Loucy (cell line): ENCODE measurements around the gene ZNF469.

Experiments
- EZH2phosphoT487 ChIP-seq: fragments of 200-600 bp; IDR thresholded peaks from 2 replicates; pipeline ENCODE4 v1.6.1; 2018; ENCODE audit warnings: antibody characterized with exemption, mild to moderate bottlenecking, moderate library complexity, borderline replicate concordance
- TF ChIP-seq, protein P1 (sequence below): fragments of 200-600 bp; sonication (generic); conservative IDR thresholded peaks from 2 replicates; pipeline ENCODE4 v1.5.1; 2014; ENCODE audit warnings: mild to moderate bottlenecking, antibody characterized with exemption, low read length

DNA sequence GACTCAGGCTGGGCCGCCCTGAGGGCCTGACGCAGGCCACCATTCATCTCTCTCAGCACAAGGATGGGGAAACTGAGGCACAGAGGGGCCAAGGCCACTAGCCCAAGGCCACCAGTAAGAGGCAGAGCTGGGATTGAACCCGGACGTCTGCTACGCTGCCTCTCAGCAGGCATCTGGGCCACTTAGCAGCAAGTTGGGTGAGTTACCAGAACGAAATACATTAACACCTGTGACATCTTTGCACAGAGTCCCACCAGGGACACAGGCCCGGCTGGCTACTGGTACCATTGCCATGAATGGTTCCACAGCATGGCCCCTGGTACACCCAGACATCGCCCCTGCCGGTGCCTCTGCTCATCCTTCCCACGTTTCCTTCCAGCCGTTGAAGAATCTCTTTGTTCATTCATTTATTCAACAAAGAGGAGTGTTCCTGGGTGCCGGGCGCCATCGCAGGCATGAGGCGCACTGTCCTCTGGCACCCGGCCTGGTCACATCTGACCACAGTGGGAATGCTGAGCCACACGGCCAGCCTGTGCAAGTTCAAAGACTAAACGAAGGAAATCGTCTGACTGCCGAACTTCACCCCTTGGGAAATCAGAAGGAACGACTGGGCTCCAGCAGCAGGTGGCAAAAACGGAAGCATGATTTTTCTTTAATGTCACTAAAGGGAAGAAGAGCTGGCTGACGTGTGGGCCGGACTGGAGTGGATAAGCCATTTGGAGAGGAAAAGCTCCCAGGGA, 7.4 kb upstream of the ZNF469 start:
- TF ChIP-seq EZH2phosphoT487, result no peak
- TF ChIP-seq, protein P1, sequence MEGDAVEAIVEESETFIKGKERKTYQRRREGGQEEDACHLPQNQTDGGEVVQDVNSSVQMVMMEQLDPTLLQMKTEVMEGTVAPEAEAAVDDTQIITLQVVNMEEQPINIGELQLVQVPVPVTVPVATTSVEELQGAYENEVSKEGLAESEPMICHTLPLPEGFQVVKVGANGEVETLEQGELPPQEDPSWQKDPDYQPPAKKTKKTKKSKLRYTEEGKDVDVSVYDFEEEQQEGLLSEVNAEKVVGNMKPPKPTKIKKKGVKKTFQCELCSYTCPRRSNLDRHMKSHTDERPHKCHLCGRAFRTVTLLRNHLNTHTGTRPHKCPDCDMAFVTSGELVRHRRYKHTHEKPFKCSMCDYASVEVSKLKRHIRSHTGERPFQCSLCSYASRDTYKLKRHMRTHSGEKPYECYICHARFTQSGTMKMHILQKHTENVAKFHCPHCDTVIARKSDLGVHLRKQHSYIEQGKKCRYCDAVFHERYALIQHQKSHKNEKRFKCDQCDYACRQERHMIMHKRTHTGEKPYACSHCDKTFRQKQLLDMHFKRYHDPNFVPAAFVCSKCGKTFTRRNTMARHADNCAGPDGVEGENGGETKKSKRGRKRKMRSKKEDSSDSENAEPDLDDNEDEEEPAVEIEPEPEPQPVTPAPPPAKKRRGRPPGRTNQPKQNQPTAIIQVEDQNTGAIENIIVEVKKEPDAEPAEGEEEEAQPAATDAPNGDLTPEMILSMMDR, result no peak
